ENCODE data around the gene RNU6-1. TPM values are rescaled to one million over a fixed set of nuclear protein-coding genes. Genes with fewer than 3 reads are reported as not detected.

RNU6-1 gene
- total and polyA plus RNA-seq, 5 experiments from 2014 or later = not detected

GRCh38 chr15:67873777-67874176 is 33.9 kb upstream of the RNU6-1 start:
- peaks cover 4 to 34% (median 5%) of the 10 kb centered on the region in 5 donors for H3K27me3 Mint-ChIP-seq
- no peak overlapping the region for H3K4me3 Mint-ChIP-seq

GRCh38 chr15:67870868-67871408 is 31.1 kb upstream of the RNU6-1 start:
- DNase-seq (no peak), ATAC-seq (no peak)
- Mint-ChIP-seq H3K27me3 (peaks cover 0 to 26% (median 5%) of the 10 kb centered on the region in 5 donors), H3K4me3 (no peak overlapping the region), H3K9me3 (peaks cover 0 to 45% (median 21%) of the 10 kb centered on the region in 9 donors), H3K27ac (no peak overlapping the region), H3K36me3 (peaks cover 2 to 28% (median 17%) of the 10 kb centered on the region in 3 donors), H3K4me1 (no peaks in the 10 kb centered on the region)
- POLR2A ChIA-PET = no interaction called here

More at GRCh38 chr15:67873777-67874176, 33.9 kb upstream of the RNU6-1 start:
- DNase-seq (no peak), ATAC-seq (no peak)
- Mint-ChIP-seq H3K36me3 (peaks cover 2 to 28% (median 17%) of the 10 kb centered on the region in 3 donors), H3K27ac (no peak overlapping the region), H3K9me3 (peaks cover 0 to 45% (median 21%) of the 10 kb centered on the region in 9 donors), H3K4me1 (no peaks in the 10 kb centered on the region)
- POLR2A ChIA-PET = no interaction called here

GRCh38 chr15:67869701-67870100 is 29.9 kb upstream of the RNU6-1 start:
- H3K4me3 Mint-ChIP-seq = no peak overlapping the region
- H3K27me3 Mint-ChIP-seq = peaks cover 2 to 27% (median 8%) of the 10 kb centered on the region in 5 donors
- DNase-seq (no peak), ATAC-seq (no peak)
- POLR2A ChIA-PET = interaction anchor here (0.5 kb wide), 1 partner anchor 1315 kb away, joined by 4 read pairs; no protein-coding TSS in a partner anchor
- no peaks in the 10 kb centered on the region for H3K4me1 Mint-ChIP-seq
- peaks cover 2 to 28% (median 17%) of the 10 kb centered on the region in 3 donors for H3K36me3 Mint-ChIP-seq
- peaks cover 0 to 42% (median 21%) of the 10 kb centered on the region in 9 donors for H3K9me3 Mint-ChIP-seq
- H3K27ac Mint-ChIP-seq = no peak overlapping the region

- Mint-ChIP-seq H3K36me3 (peaks cover 0 to 11% (median 0%) of the 10 kb centered on the region in 3 donors), H3K9me3 (peaks cover 0 to 13% (median 4%) of the 10 kb centered on the region in 9 donors), H3K4me3 (no peak overlapping the region), H3K27me3 (peaks cover 6 to 19% (median 9%) of the 10 kb centered on the region in 5 donors), H3K27ac (no peak overlapping the region), H3K4me1 (peaks cover 4 to 6% (median 5%) of the 10 kb centered on the region in 4 donors)
- no peak for DNase-seq
- no peak for ATAC-seq
- POLR2A ChIA-PET = no interaction called here
Measured at GRCh38 chr15:67865766-67866165, 25.9 kb upstream of the RNU6-1 start.

GRCh38 chr15:67865331-67865730 is 25.5 kb upstream of the RNU6-1 start:
- DNase-seq (no peak), ATAC-seq (no peak)
- H3K4me1 Mint-ChIP-seq = peaks cover 4 to 6% (median 5%) of the 10 kb centered on the region in 4 donors
- H3K27me3 Mint-ChIP-seq = peaks cover 6 to 21% (median 9%) of the 10 kb centered on the region in 5 donors
- POLR2A ChIA-PET = no interaction called here
- peaks cover 0 to 9% (median 0%) of the 10 kb centered on the region in 3 donors for H3K36me3 Mint-ChIP-seq
- H3K4me3 Mint-ChIP-seq = no peak overlapping the region
- H3K27ac Mint-ChIP-seq = no peak overlapping the region
- peaks cover 0 to 9% (median 3%) of the 10 kb centered on the region in 9 donors for H3K9me3 Mint-ChIP-seq

- H3K4me1 Mint-ChIP-seq = peaks cover 4 to 6% (median 5%) of the 10 kb centered on the region in 4 donors
- H3K27me3 Mint-ChIP-seq = peaks cover 2 to 25% (median 12%) of the 10 kb centered on the region in 5 donors
- peak overlapping the region; percentile 32 to 77 (median 53) for H3K4me3 Mint-ChIP-seq
- H3K36me3 Mint-ChIP-seq = no peaks in the 10 kb centered on the region
- no peaks in the 10 kb centered on the region for H3K9me3 Mint-ChIP-seq
- peak overlapping the region in 1 of 10 donors; percentile 62 for H3K27ac Mint-ChIP-seq
- POLR2A ChIA-PET = no interaction called here
- peak; percentile 99 to 100 for ATAC-seq
- DNase-seq = peak; percentile 39 to 83 (median 66)
Measured at GRCh38 chr15:67863442-67863987, 23.7 kb upstream of the RNU6-1 start.

GRCh38 chr15:67862750-67863441 is 23.1 kb upstream of the RNU6-1 start:
- no peaks in the 10 kb centered on the region for H3K9me3 Mint-ChIP-seq
- peak overlapping the region in 1 of 10 donors; percentile 62 for H3K27ac Mint-ChIP-seq

GRCh38 chr15:67861983-67862382 is 22.1 kb upstream of the RNU6-1 start:
- H3K27ac Mint-ChIP-seq = no peak overlapping the region
- H3K36me3 Mint-ChIP-seq = no peaks in the 10 kb centered on the region
- peaks cover 2 to 25% (median 12%) of the 10 kb centered on the region in 5 donors for H3K27me3 Mint-ChIP-seq
- H3K4me3 Mint-ChIP-seq = no peak overlapping the region
- peaks cover 4 to 6% (median 5%) of the 10 kb centered on the region in 4 donors for H3K4me1 Mint-ChIP-seq
- DNase-seq (no peak), ATAC-seq (no peak)
- POLR2A ChIA-PET = no interaction called here
- H3K9me3 Mint-ChIP-seq = no peaks in the 10 kb centered on the region

More at GRCh38 chr15:67862750-67863441, 23.1 kb upstream of the RNU6-1 start:
- POLR2A ChIA-PET = no interaction called here
- H3K27me3 Mint-ChIP-seq = peaks cover 2 to 25% (median 12%) of the 10 kb centered on the region in 5 donors
- H3K36me3 Mint-ChIP-seq = no peaks in the 10 kb centered on the region
- no peak for DNase-seq
- H3K4me3 Mint-ChIP-seq = peak overlapping the region in 8 of 10 donors; percentile 12 to 67 (median 38)
- peaks cover 4 to 6% (median 5%) of the 10 kb centered on the region in 4 donors for H3K4me1 Mint-ChIP-seq
- no peak for ATAC-seq

GRCh38 chr15:67859331-67859946 is 19.6 kb upstream of the RNU6-1 start:
- no peaks in the 10 kb centered on the region for H3K9me3 Mint-ChIP-seq
- no peaks in the 10 kb centered on the region for H3K36me3 Mint-ChIP-seq
- POLR2A ChIA-PET = no interaction called here
- DNase-seq (no peak), ATAC-seq (no peak)
- H3K27me3 Mint-ChIP-seq = peaks cover 0 to 20% (median 9%) of the 10 kb centered on the region in 5 donors
- no peak overlapping the region for H3K4me3 Mint-ChIP-seq
- no peak overlapping the region for H3K27ac Mint-ChIP-seq
- peaks cover 4 to 6% (median 5%) of the 10 kb centered on the region in 4 donors for H3K4me1 Mint-ChIP-seq

- no peaks in the 10 kb centered on the region for H3K4me1 Mint-ChIP-seq
- H3K4me3 Mint-ChIP-seq = no peak overlapping the region
- no peaks in the 10 kb centered on the region for H3K36me3 Mint-ChIP-seq
- H3K9me3 Mint-ChIP-seq = no peaks in the 10 kb centered on the region
- H3K27ac Mint-ChIP-seq = no peak overlapping the region
- H3K27me3 Mint-ChIP-seq = peaks cover under 1 to 20% (median 5%) of the 10 kb centered on the region in 5 donors
- DNase-seq (no peak), ATAC-seq (no peak)
- POLR2A ChIA-PET = no interaction called here
Measured at GRCh38 chr15:67857220-67857619, 17.4 kb upstream of the RNU6-1 start.

GRCh38 chr15:67855842-67856241 is 16.0 kb upstream of the RNU6-1 start:
- Mint-ChIP-seq H3K27me3 (peaks cover under 1 to 15% (median 5%) of the 10 kb centered on the region in 5 donors), H3K4me3 (no peak overlapping the region), H3K4me1 (peaks cover 0 to 3% (median 0%) of the 10 kb centered on the region in 4 donors), H3K27ac (no peak overlapping the region), H3K36me3 (no peaks in the 10 kb centered on the region), H3K9me3 (peaks cover 0 to 3% (median 0%) of the 10 kb centered on the region in 9 donors)
- ATAC-seq (no peak), DNase-seq (no peak)
- POLR2A ChIA-PET = no interaction called here

- Mint-ChIP-seq H3K36me3 (no peaks in the 10 kb centered on the region), H3K4me3 (no peak overlapping the region), H3K9me3 (peaks cover 0 to 3% (median 0%) of the 10 kb centered on the region in 9 donors), H3K27me3 (peaks cover 0 to 14% (median 5%) of the 10 kb centered on the region in 5 donors), H3K4me1 (peaks cover 0 to 3% (median 0%) of the 10 kb centered on the region in 4 donors), H3K27ac (peak overlapping the region in 1 of 10 donors; percentile 7)
- POLR2A ChIA-PET = interaction anchor here (0.5 to 0.6 kb wide), 2 partner anchors 297 to 341 kb away, joined by 3 read pairs; no protein-coding TSS in a partner anchor
- DNase-seq (no peak), ATAC-seq (no peak)
Measured at GRCh38 chr15:67854358-67854757, 14.5 kb upstream of the RNU6-1 start.

Measured in naive thymus-derived CD8-positive, alpha-beta T cell (primary cell).